Amygdala (tissue), 56 donors: ENCODE results near the gene PRTFDC1.

ENCODE experiments used
- DNase-seq, 56 donors: peaks; one replicate each; lab custom pipeline; 2025; lab: John Stamatoyannopoulos, UW

PRTFDC1 gene

DNA sequence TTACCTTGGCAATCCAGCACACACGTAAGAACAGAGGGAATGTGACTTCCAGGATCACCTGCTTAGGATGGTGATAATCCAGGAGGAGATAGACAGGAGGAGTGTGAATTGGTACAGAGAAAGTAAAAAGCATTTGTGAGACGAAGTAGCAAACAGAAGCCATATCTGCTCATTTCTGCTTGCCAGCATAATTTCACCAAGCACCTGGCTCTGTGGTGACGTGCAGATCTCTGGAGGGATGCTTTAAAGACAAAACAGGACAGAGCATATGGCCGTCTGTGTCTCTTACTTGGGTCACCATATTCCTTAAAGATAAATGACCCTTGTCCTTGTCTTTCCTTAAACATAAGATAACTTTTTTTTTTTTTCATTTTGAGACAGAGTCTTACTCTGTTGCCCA lies 138.6 kb downstream of the PRTFDC1 start:
- no peak for DNase-seq

DNA sequence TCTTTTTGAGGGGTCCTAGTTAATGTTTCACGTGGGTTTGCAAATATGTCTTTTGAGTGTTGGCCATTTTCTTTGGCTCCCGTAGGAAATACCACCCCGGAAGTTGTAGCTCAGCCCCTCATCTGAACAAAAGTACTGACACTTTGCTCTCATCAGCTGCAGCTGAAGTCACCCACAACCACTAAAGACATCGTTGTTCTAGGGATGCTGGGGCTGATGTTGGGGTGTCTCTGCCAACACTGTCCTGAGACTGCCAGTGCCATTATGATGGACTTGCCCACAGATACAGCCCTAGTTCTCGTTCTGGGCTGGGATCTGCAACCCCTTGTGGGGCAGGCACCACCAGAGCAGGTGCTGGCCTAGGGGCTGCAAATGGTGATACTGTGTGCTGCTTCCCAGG lies 146.1 kb downstream of the PRTFDC1 start:
- DNase-seq = peak in 46 of 56 donors; percentile 8 to 80 (median 46)

DNA sequence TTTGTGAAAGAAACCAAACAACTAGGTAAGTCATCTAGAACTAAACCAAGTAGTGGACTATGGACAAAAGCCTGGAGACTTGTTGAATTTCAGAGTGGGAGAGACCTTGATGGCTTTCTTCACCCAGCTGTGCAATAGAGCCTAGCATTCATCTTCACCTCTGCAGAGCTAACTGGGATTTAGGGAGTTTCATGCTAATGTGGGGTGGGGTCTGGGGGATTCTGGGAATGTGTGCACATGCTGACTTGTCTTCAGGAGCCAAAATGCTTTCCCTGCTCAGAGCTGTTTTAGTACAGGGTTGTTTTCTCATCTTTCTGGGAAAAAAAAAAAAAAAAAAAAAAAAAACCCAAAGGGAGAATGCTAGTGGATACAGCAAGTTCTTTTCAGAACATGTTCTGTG lies 147.4 kb downstream of the PRTFDC1 start:
- no peak for DNase-seq

DNA sequence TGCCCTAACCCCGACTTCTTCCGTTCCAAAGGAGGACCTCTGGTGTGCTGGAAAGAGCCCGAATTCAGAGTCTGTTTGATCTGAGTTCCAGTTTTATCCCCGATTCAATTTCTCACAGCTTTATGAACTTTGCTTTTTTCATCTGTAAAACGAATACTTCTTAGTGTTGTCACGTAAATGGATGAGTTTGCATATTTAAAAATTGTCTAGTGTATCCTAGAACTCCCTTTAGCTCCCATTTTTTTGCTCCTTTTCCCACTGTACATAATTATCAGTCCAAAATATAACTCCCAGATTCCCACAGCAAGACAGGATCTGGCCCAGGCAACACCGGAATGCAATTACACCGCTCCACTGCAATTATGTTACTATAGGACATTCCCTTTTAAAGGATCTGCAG lies 148.0 kb downstream of the PRTFDC1 start:
- DNase-seq = no peak

DNA sequence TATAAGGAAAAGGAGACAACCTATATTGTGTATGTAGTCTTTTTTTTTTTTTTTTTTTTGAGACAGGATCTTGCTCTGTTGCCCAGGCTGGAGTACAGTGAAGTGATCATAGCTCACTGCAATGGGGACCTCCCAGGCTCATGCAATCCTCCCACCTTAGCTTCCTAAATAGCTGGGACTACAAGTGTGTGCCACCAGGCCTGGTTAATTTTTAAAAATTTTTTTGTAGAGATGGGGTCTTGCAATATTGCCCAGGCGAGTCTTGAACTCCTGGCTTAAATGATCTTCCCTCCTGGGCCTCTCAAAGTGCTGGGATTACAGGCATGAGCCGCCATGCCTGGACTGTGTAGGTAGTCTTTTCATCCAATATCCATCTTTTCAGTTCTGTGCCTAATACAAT lies 150.0 kb downstream of the PRTFDC1 start:
- DNase-seq = no peak

DNA sequence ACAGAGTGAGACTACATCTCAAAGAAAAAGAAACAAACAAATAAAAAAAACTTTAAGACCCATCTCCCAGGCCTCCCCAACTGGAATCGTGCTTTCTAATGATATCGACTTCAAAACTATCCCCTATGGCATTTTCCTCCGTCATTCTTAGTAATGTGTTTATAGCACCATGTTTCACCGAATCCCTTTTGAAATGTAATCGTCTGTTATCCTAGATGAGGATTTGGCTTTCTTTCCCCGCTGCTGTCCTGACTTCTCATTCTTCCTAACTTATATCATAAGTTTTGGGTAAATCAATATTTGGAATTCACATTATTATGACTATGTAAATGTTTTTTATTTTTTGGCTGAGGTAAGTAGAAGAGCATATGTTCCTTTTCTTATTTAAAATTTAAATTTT lies 151.5 kb downstream of the PRTFDC1 start:
- DNase-seq = no peak
